ENCODE measurements around the gene SHISA3.

SHISA3 gene

GRCh38 chr4:42442601-42443000 is 45.3 kb downstream of the SHISA3 start:
- TF ChIP-seq CTCF (IDR thresholded peaks at IDR 0.05; ENCODE audit: low read depth, low read length) = no peak
- Histone ChIP-seq H3K9me3 (no peaks in the 10 kb centered on the region), H3K4me1 (peaks cover 4% of the 10 kb centered on the region), H3K4me3 (ENCODE audit: low read depth, low read length) (no peak overlapping the region), H3K36me3 (peaks cover 16% of the 10 kb centered on the region), H3K27me3 (no peaks in the 10 kb centered on the region)
- DNase-seq = no peak

GRCh38 chr4:42445038-42445437 is 47.8 kb downstream of the SHISA3 start:
- Histone ChIP-seq H3K4me1 (peaks cover 4% of the 10 kb centered on the region), H3K27me3 (no peaks in the 10 kb centered on the region), H3K4me3 (ENCODE audit: low read depth, low read length) (no peak overlapping the region), H3K36me3 (peaks cover 18% of the 10 kb centered on the region), H3K9me3 (no peaks in the 10 kb centered on the region)
- no peak for DNase-seq
- no peak for TF ChIP-seq CTCF (IDR thresholded peaks at IDR 0.05; ENCODE audit: low read depth, low read length)

GRCh38 chr4:42446823-42447222 is 49.5 kb downstream of the SHISA3 start:
- no peak for DNase-seq
- peaks cover 4% of the 10 kb centered on the region for H3K4me1 ChIP-seq
- no peaks in the 10 kb centered on the region for H3K9me3 ChIP-seq
- H3K36me3 ChIP-seq = peaks cover 30% of the 10 kb centered on the region
- no peak overlapping the region for H3K4me3 ChIP-seq (ENCODE audit: low read depth, low read length)
- no peaks in the 10 kb centered on the region for H3K27me3 ChIP-seq
- no peak for TF ChIP-seq CTCF (IDR thresholded peaks at IDR 0.05; ENCODE audit: low read depth, low read length)

Data from BE2C (cell line).